Measurements from ENCODE around the gene GCDH.
"Not testable (repeated sequence)": the region's sequence is repeated elsewhere in the genome, so short reads cannot be mapped to it uniquely, and the experiment has no call there.

GRCh38 chr19:12846613-12847012 is 44.3 kb upstream of the GCDH start:
- not testable (repeated sequence) for TF ChIP-seq CTCF (IDR thresholded peaks at IDR 0.05); POLR2AphosphoS5 (IDR thresholded peaks at IDR 0.05; ENCODE audit: low read depth, low read length); REST (IDR thresholded peaks at IDR 0.05; ENCODE audit: insufficient read depth in 1 of 2, low read depth in 2 of 2, low read length in 1 of 2)

All from Panc1 (cell line).